ENCODE results near the gene COPS7B. TPM values are rescaled to one million over a fixed set of nuclear protein-coding genes. Genes with fewer than 3 reads are reported as not detected.

COPS7B gene
- total and polyA plus RNA-seq, 9 of the 15 experiments (the other 6 are each of a cell fraction or from before 2014, with no cell fraction given), result 6.0 to 50.7 (median 21.8) TPM

GRCh38 chr2:231794383-231794782 is 8.1 kb downstream of the COPS7B start:
- Histone ChIP-seq H3K9me3 (replicated peaks; ENCODE audit: control insufficient read depth, insufficient read depth, low read depth, low read length) (no peaks in the 10 kb centered on the region), H3K27me3 (ENCODE audit: control insufficient read depth in 2 of 2, insufficient read depth in 2 of 2, low read length in 2 of 2) (no peaks in the 10 kb centered on the region), H3K9me1 (ENCODE audit: control insufficient read depth, insufficient read depth, low read length) (no peaks in the 10 kb centered on the region), H4K20me1 (replicated peaks; ENCODE audit: control insufficient read depth, insufficient read depth, low read length) (no peaks in the 10 kb centered on the region), H2AFZ (ENCODE audit: low read depth, low read length) (no peak overlapping the region), H3K4me3 (no peak overlapping the region), H3K9ac (ENCODE audit: insufficient read depth in 1 of 2, low read depth in 2 of 2, low read length in 2 of 2) (no peak overlapping the region), H3K4me2 (ENCODE audit: insufficient read depth, low read length) (no peak overlapping the region), H3K4me1 (replicated peaks in 1 of 2; ENCODE audit: control insufficient read depth in 2 of 2, insufficient read depth in 2 of 2, low read length in 2 of 2) (no peaks in the 10 kb centered on the region), H3K27ac (ENCODE audit: extremely low read depth, low read depth, low read length) (no peak overlapping the region), H3K36me3 (ENCODE audit: control insufficient read depth, insufficient read depth, low read length) (peaks cover 62% of the 10 kb centered on the region; the same call in 2 of the 3 replicates), H3K79me2 (ENCODE audit: control insufficient read depth, insufficient read depth, low read length) (peaks cover 8% of the 10 kb centered on the region; the same call in 2 of the 3 replicates)
- ATAC-seq (no peak), FAIRE-seq (no peak), DNase-seq (ENCODE audit: extremely low read depth in 1 of 4, low spot score in 3 of 4) (no peak)
- BruUV-seq (replicated peaks), result no TSS peak
- intact Hi-C loops (cut with micrococcal nuclease) (no loop called here), in situ Hi-C loops (cut with MboI) (no loop called here)
- ChIA-PET POLR2A (no interaction called here), CTCF (ENCODE audit: low intra/inter-chr PET ratio) (no interaction called here)
- no peak for TF ChIP-seq NUFIP1 (IDR thresholded peaks at IDR 0.05; ENCODE audit: partially characterized antibody)
- TF ChIP-seq STAT6 (CRISPR knock-in tag; IDR thresholded peaks at IDR 0.05), result no peak
- TF ChIP-seq, protein P1, sequence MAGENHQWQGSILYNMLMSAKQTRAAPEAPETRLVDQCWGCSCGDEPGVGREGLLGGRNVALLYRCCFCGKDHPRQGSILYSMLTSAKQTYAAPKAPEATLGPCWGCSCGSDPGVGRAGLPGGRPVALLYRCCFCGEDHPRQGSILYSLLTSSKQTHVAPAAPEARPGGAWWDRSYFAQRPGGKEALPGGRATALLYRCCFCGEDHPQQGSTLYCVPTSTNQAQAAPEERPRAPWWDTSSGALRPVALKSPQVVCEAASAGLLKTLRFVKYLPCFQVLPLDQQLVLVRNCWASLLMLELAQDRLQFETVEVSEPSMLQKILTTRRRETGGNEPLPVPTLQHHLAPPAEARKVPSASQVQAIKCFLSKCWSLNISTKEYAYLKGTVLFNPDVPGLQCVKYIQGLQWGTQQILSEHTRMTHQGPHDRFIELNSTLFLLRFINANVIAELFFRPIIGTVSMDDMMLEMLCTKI (IDR thresholded peaks at IDR 0.05; ENCODE audit: partially characterized antibody), result no peak
- TF ChIP-seq, protein P2, sequence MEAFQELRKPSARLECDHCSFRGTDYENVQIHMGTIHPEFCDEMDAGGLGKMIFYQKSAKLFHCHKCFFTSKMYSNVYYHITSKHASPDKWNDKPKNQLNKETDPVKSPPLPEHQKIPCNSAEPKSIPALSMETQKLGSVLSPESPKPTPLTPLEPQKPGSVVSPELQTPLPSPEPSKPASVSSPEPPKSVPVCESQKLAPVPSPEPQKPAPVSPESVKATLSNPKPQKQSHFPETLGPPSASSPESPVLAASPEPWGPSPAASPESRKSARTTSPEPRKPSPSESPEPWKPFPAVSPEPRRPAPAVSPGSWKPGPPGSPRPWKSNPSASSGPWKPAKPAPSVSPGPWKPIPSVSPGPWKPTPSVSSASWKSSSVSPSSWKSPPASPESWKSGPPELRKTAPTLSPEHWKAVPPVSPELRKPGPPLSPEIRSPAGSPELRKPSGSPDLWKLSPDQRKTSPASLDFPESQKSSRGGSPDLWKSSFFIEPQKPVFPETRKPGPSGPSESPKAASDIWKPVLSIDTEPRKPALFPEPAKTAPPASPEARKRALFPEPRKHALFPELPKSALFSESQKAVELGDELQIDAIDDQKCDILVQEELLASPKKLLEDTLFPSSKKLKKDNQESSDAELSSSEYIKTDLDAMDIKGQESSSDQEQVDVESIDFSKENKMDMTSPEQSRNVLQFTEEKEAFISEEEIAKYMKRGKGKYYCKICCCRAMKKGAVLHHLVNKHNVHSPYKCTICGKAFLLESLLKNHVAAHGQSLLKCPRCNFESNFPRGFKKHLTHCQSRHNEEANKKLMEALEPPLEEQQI (IDR thresholded peaks at IDR 0.05), result no peak
- no peak for TF ChIP-seq IFI16 (CRISPR knock-in tag; IDR thresholded peaks at IDR 0.05)
- no peak for TF ChIP-seq CTBP1 (IDR thresholded peaks at IDR 0.05; ENCODE audit: borderline replicate concordance)
- no peak for TF ChIP-seq ZNF133 (CRISPR knock-in tag; IDR thresholded peaks at IDR 0.05)
- TF ChIP-seq ZKSCAN8 (CRISPR knock-in tag; IDR thresholded peaks at IDR 0.05), result no peak
- no peak for TF ChIP-seq FOXP1 (CRISPR knock-in tag; IDR thresholded peaks at IDR 0.05)
- TF ChIP-seq LARP7 (IDR thresholded peaks at IDR 0.05), result no peak
- 92% methylated on average over 3 of the region's 3 CpGs for WGBS (ENCODE audit: insufficient coverage, low coverage, missing lambda C conversion rate)
